Measurements from ENCODE around the gene HAUS6.
A peak's percentile ranks its signal among the peaks of the same experiment; 100 is the strongest.
"Not testable (repeated sequence)": the region's sequence is repeated elsewhere in the genome, so short reads cannot be mapped to it uniquely, and the experiment has no call there.

The HAUS6 gene

GRCh38 chr9:19117039-19117716, 14.5 kb upstream of the HAUS6 start:
- no peak for DNase-seq

- no peak for DNase-seq
Measured at GRCh38 chr9:19116107-19116790, 13.5 kb upstream of the HAUS6 start.

- no peak for DNase-seq
Measured at GRCh38 chr9:19114680-19115270, 12.1 kb upstream of the HAUS6 start.

GRCh38 chr9:19113964-19114679, 11.4 kb upstream of the HAUS6 start:
- no peak for DNase-seq

DNA sequence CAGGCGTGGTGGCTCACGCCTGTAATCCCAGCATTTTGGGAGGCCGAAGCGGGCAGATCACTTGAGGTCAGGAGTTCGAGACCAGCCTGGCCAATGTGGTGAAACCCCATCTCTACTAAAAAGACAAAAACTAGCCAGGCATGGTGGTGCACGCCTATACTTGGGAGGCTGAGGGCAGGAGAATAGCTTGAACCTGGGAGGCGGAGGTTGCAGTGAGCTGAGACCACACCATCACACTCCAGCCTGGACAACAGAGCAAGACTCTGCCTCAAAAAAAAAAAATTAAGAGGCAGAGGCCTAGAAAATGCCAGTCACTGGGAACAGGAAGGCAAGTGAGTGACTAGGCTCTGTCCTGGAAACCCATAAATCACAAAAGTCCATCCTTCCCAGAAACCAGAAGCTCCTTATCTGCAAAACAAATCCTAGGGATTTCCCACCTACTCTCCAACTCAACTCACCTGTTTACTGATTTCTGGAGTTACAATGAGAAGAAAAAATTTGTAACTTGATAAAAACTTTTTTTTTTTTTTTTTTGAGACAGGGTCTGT, 10.4 kb upstream of the HAUS6 start:
- not testable (repeated sequence) for DNase-seq

GRCh38 chr9:19108038-19108437, 5.3 kb upstream of the HAUS6 start:
- no peak for DNase-seq

- DNase-seq = no peak
Measured at GRCh38 chr9:19104515-19105282, 2.0 kb upstream of the HAUS6 start.

- peak; percentile 41 for DNase-seq
Measured at GRCh38 chr9:19102181-19102630, 498 bp downstream of the HAUS6 start.

GRCh38 chr9:19101203-19101602, 1.5 kb downstream of the HAUS6 start:
- DNase-seq = no peak

DNA sequence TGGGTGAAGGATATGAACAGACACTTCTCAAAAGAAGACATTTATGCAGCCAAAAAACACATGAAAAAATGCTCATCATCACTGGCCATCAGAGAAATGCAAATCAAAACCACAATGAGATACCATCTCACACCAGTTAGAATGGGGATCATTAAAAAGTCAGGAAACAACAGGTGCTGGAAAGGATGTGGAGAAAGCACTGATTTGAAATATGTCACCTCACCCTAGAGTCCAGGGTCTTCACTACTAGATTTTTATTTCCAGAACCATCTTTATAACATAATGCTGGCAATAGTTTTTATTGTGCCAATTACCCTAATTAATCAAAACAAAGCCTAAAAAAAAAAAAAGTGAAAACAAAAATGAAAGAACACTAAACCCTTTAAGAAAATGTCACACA, 5.3 kb downstream of the HAUS6 start:
- not testable (repeated sequence) for DNase-seq

DNA sequence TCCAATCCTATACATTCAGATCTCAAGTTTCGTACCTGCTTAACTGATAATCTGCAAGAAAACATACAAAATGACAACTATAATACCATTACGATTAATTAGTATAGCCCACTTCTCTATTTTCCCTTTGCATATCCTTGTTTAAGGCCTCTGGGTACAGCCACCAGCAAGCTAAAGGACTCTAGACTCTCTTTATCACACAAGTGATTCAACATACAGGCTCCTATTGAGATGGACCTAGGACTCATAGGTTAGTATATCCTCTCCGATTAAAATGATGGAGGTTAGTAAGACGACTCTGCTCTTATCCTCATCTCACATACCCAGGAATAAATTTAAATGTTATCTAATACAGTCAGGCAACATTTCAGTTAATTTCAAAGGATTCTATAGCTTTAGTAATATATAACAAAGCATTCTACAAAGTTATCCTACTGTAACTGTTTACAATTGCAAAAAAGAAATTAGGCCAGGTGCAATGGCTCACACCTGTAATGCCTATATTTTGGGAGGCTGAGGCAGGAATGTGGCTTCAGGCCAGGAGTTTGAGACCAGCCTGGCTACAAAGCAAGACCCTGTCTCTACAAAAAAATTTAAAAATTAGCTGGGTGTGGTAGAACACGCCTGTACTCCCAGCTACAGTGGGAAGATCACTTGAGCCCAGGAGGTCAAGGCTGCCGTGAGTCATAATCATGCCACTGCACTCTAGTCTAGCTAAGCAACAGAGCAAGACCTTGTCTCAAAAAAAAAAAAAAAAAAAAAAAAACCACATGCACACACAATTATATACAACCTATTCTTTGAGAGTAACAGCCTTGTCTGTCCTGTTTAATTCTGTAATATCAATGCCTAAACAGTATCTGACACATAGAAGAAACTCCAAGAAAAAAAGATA, 15.4 kb downstream of the HAUS6 start:
- no peak for DNase-seq

DNA sequence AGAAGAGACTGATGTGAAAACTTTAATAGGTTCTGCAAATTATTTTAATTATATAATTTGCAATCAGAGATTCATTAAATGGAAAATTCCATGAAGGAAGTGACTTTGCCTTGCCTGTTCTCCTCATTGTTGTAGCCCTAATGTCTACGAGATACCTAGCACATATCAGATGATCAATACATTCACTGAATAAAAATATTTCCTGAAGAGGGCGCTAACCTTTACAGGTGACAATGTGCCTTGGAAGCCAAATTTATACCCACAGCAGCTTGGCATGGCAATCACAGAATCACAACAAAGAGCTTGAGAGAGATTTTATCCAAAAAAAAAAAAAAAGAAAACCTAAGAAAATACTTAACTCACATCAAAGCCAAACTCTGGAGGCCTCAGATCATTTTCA, 17.4 kb downstream of the HAUS6 start:
- DNase-seq = no peak

DNA sequence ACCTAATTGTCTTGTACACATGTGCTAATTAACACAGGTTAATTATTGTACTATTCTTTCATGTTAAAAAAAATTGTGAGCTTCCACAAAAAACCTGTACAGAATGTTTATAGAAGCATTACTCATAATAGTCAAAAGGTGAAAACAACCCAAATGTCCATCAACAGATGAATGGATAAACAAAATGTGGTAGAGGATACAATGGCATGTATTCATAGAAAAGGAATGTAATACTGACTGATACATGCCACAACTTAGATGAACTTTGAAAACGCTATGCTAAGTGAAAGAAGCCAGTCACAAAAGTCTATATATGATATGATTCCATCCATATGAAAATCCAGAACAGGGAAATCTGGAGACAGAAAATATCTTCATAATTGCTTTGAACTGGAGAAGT, 27.9 kb downstream of the HAUS6 start:
- no peak for DNase-seq

GRCh38 chr9:19074229-19074628, 28.5 kb downstream of the HAUS6 start:
- DNase-seq = no peak

DNA sequence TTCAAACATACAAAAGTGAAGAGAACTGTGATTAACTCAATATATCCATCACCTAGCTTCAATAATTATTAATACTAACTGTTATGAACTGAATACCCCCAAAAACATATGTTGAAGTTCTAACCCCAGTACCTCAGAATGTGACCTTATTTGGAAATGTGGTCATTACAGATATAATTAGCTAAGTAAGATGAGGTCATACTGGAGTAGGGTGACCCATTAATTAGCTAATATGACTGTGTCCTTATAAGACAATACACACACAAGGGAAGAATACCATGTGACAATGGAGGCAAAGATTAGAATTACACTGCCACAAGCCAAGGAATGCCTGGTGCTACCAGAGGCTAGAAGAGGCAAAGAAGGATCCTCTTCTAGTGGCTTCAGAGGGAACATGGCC, 45.7 kb downstream of the HAUS6 start:
- no peak for DNase-seq

- DNase-seq = no peak
Measured at GRCh38 chr9:19050637-19051591, 51.8 kb downstream of the HAUS6 start.

DNA sequence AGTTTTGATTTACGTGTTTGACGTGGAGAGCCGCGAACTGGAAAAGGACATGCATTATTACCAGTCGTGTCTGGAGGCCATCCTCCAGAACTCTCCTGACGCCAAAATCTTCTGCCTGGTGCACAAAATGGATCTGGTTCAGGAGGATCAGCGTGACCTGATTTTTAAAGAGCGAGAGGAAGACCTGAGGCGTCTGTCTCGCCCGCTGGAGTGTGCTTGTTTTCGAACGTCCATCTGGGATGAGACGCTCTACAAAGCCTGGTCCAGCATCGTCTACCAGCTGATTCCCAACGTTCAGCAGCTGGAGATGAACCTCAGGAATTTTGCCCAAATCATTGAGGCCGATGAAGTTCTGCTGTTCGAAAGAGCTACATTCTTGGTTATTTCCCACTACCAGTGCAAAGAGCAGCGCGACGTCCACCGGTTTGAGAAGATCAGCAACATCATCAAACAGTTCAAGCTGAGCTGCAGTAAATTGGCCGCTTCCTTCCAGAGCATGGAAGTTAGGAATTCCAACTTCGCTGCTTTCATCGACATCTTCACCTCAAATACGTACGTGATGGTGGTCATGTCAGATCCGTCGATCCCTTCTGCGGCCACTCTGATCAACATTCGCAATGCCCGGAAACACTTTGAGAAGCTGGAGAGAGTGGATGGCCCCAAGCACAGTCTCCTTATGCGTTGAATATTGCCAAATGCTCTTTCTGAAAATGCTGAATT, 52.6 kb downstream of the HAUS6 start:
- DNase-seq = peak; percentile 26

- peak; percentile 95 for DNase-seq
Measured at GRCh38 chr9:19048966-19049916, 53.5 kb downstream of the HAUS6 start, which contains the start of gene RRAGA. Gene RRAGA (plus strand): TSS chr9:19049427. CDS start chr9:19049660, 233 bp downstream.

Data from stimulated activated CD8-positive, alpha-beta memory T cell treated with anti-CD3 and anti-CD28 coated beads, Interleukin-4, amount 100 ng/mL, for 48 hours (primary cell).